A549 (cell line): ENCODE measurements around the gene CR1.

Experiments used
- CBX2 ChIP-seq: fragments of 200-600 bp; sonication (generic); IDR thresholded peaks from 2 replicates; pipeline ENCODE4 v1.6.1; 2016; ENCODE audit warnings: low read depth, mild to moderate bottlenecking, borderline replicate concordance
- CHD2 ChIP-seq: fragments of 150-350 bp; IDR thresholded peaks from 2 replicates; pipeline ENCODE4 v1.6.1; 2014; ENCODE audit warnings: low read length; ENCODE audit not compliant: partially characterized antibody
- EP300 ChIP-seq, 2 experiments: fragments of >200 bp; sonication (Bioruptor Twin); formaldehyde crosslinking; IDR thresholded peaks; 2 replicates in 1 of 2; 3 replicates in 1 of 2; pipeline ENCODE4 v1.6.1; 2016 to 2017
- NFE2L2 ChIP-seq: fragments of 150-350 bp; conservative IDR thresholded peaks from 2 replicates; pipeline ENCODE4 v1.6.1; 2014; ENCODE audit warnings: low read length
- POLR2A ChIP-seq: IDR thresholded peaks from 2 replicates; pipeline ENCODE4 v1.6.1; 2012; ENCODE audit warnings: mild to moderate bottlenecking, low read length
- RARB ChIP-seq: fragments of 250-450 bp; sonication (Bioruptor Pico); IDR thresholded peaks from 2 replicates; pipeline ENCODE4 v1.8.0; 2021; ENCODE audit warnings: mild to moderate bottlenecking, moderate library complexity
- RFX5 ChIP-seq: fragments of 450-650 bp; IDR thresholded peaks from 2 replicates; pipeline ENCODE4 v1.7.1; 2014; ENCODE audit warnings: antibody characterized with exemption, mild to moderate bottlenecking, moderate library complexity
- SMC3 ChIP-seq: fragments of >200 bp; sonication (Bioruptor Twin); formaldehyde crosslinking; IDR thresholded peaks from 3 replicates; pipeline ENCODE4 v1.6.1; 2018; ENCODE audit warnings: inconsistent platforms
- TP53 ChIP-seq: fragments of 250-450 bp; sonication (Bioruptor Pico); IDR thresholded peaks from 2 replicates; pipeline ENCODE4 v1.5.0; 2021; ENCODE audit warnings: mild to moderate bottlenecking, moderate library complexity
- TF ChIP-seq, protein P1 (sequence below): fragments of >200 bp; sonication (Bioruptor Twin); formaldehyde crosslinking; IDR thresholded peaks from 3 replicates; pipeline ENCODE4 v1.5.1; 2016

DNA sequence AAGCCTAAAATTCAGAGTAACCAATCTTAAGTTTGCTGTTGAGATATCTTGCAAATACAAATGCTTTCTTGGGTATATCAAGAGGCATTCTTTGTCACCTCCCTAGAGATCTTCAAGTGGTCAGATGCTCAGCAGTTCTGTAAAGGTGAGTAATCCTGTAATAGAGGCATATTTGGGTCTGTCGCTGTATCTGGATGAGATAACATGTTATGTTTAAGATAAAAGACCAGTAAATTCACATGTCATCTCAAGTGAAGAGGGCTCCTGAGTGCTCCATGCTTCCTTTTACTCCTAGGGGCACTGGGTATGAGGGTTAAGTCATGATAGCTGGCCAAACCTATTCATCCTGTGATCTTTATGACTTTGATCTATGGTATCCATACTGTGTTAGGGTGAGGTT is 34.3 kb upstream of the CR1 start:
- TF ChIP-seq, protein P1, sequence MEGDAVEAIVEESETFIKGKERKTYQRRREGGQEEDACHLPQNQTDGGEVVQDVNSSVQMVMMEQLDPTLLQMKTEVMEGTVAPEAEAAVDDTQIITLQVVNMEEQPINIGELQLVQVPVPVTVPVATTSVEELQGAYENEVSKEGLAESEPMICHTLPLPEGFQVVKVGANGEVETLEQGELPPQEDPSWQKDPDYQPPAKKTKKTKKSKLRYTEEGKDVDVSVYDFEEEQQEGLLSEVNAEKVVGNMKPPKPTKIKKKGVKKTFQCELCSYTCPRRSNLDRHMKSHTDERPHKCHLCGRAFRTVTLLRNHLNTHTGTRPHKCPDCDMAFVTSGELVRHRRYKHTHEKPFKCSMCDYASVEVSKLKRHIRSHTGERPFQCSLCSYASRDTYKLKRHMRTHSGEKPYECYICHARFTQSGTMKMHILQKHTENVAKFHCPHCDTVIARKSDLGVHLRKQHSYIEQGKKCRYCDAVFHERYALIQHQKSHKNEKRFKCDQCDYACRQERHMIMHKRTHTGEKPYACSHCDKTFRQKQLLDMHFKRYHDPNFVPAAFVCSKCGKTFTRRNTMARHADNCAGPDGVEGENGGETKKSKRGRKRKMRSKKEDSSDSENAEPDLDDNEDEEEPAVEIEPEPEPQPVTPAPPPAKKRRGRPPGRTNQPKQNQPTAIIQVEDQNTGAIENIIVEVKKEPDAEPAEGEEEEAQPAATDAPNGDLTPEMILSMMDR: no peak
- TF ChIP-seq POLR2A: no peak
- no peak for TF ChIP-seq EP300 (IDR thresholded peaks at IDR 0.05)
- TF ChIP-seq SMC3: no peak
- no peak for TF ChIP-seq NFE2L2
- no peak for TF ChIP-seq TP53 (CRISPR knock-in tag)
- TF ChIP-seq RARB (CRISPR knock-in tag): no peak
- no peak for TF ChIP-seq RFX5
- no peak for TF ChIP-seq CBX2
- TF ChIP-seq CHD2: no peak
